ENCODE data around the gene ENO4.

The ENO4 gene

GRCh38 chr10:116879817-116880216, 30.5 kb downstream of the ENO4 start:
- Histone ChIP-seq H3K4me3 (ENCODE audit: low read length) (no peak overlapping the region), H4K20me1 (ENCODE audit: insufficient read depth, low read length) (no peaks in the 10 kb centered on the region), H3K4me2 (ENCODE audit: low read length) (no peak overlapping the region), H3K79me2 (ENCODE audit: low read length) (no peaks in the 10 kb centered on the region), H3K36me3 (replicated peaks; ENCODE audit: low read depth, low read length) (no peaks in the 10 kb centered on the region), H3K27me3 (ENCODE audit: low read depth, low read length) (no peaks in the 10 kb centered on the region), H3K27ac (ENCODE audit: low read length) (no peak overlapping the region), H3K9me3 (ENCODE audit: insufficient read depth, low read length) (no peaks in the 10 kb centered on the region), H3K9ac (ENCODE audit: low read length) (no peak overlapping the region), H3K4me1 (ENCODE audit: low read length) (no peaks in the 10 kb centered on the region), H2AFZ (ENCODE audit: low read depth, low read length) (no peak overlapping the region)
- TF ChIP-seq CTCF (IDR thresholded peaks at IDR 0.05; ENCODE audit: low read depth, low read length) (no peak), EZH2phosphoT487 (IDR thresholded peaks at IDR 0.05; ENCODE audit: low read depth) (no peak)

- Histone ChIP-seq H3K36me3 (replicated peaks; ENCODE audit: low read depth, low read length) (no peaks in the 10 kb centered on the region), H3K4me3 (ENCODE audit: low read length) (no peak overlapping the region), H3K79me2 (ENCODE audit: low read length) (no peaks in the 10 kb centered on the region), H3K27ac (ENCODE audit: low read length) (no peak overlapping the region), H3K27me3 (ENCODE audit: low read depth, low read length) (no peaks in the 10 kb centered on the region), H4K20me1 (ENCODE audit: insufficient read depth, low read length) (no peaks in the 10 kb centered on the region), H3K4me1 (ENCODE audit: low read length) (no peaks in the 10 kb centered on the region), H3K4me2 (ENCODE audit: low read length) (no peak overlapping the region), H3K9ac (ENCODE audit: low read length) (no peak overlapping the region), H3K9me3 (ENCODE audit: insufficient read depth, low read length) (no peaks in the 10 kb centered on the region), H2AFZ (ENCODE audit: low read depth, low read length) (no peak overlapping the region)
- TF ChIP-seq CTCF (IDR thresholded peaks at IDR 0.05; ENCODE audit: low read depth, low read length) (no peak), EZH2phosphoT487 (IDR thresholded peaks at IDR 0.05; ENCODE audit: low read depth) (no peak)
Observed at GRCh38 chr10:116880716-116881482, 31.6 kb downstream of the ENO4 start.

- H2AFZ ChIP-seq (ENCODE audit: low read depth, low read length): no peak overlapping the region
- no peaks in the 10 kb centered on the region for H3K4me1 ChIP-seq (ENCODE audit: low read length)
- TF ChIP-seq CTCF (IDR thresholded peaks at IDR 0.05; ENCODE audit: low read depth, low read length): no peak
- TF ChIP-seq EZH2phosphoT487 (IDR thresholded peaks at IDR 0.05; ENCODE audit: low read depth): no peak
Observed at GRCh38 chr10:116882639-116883038, 33.3 kb downstream of the ENO4 start.

GRCh38 chr10:116886772-116887171, 37.5 kb downstream of the ENO4 start:
- Histone ChIP-seq H2AFZ (ENCODE audit: low read depth, low read length) (no peak overlapping the region), H3K79me2 (ENCODE audit: low read length) (no peaks in the 10 kb centered on the region), H3K9ac (ENCODE audit: low read length) (no peak overlapping the region), H3K27ac (ENCODE audit: low read length) (no peak overlapping the region), H3K4me3 (ENCODE audit: low read length) (no peak overlapping the region), H3K4me1 (ENCODE audit: low read length) (no peaks in the 10 kb centered on the region), H3K4me2 (ENCODE audit: low read length) (no peak overlapping the region), H3K27me3 (ENCODE audit: low read depth, low read length) (no peaks in the 10 kb centered on the region), H3K36me3 (replicated peaks; ENCODE audit: low read depth, low read length) (no peaks in the 10 kb centered on the region), H4K20me1 (ENCODE audit: insufficient read depth, low read length) (no peaks in the 10 kb centered on the region), H3K9me3 (ENCODE audit: insufficient read depth, low read length) (no peaks in the 10 kb centered on the region)
- TF ChIP-seq EZH2phosphoT487 (IDR thresholded peaks at IDR 0.05; ENCODE audit: low read depth) (no peak), CTCF (IDR thresholded peaks at IDR 0.05; ENCODE audit: low read depth, low read length) (no peak)

More at GRCh38 chr10:116882639-116883038, 33.3 kb downstream of the ENO4 start:
- Histone ChIP-seq H3K9me3 (ENCODE audit: insufficient read depth, low read length) (no peaks in the 10 kb centered on the region), H3K27me3 (ENCODE audit: low read depth, low read length) (no peaks in the 10 kb centered on the region), H3K36me3 (replicated peaks; ENCODE audit: low read depth, low read length) (no peaks in the 10 kb centered on the region), H3K4me2 (ENCODE audit: low read length) (no peak overlapping the region), H3K79me2 (ENCODE audit: low read length) (no peaks in the 10 kb centered on the region), H4K20me1 (ENCODE audit: insufficient read depth, low read length) (no peaks in the 10 kb centered on the region), H3K27ac (ENCODE audit: low read length) (no peak overlapping the region), H3K4me3 (ENCODE audit: low read length) (no peak overlapping the region), H3K9ac (ENCODE audit: low read length) (no peak overlapping the region)

All from OCI-LY3 (cell line).